Activated T-helper 1 cell treated with Interleukin-2 at 50 U/mL for 16 hours (primary cell): ENCODE results near the gene SLC26A1.

Experiments
- DNase-seq: peaks from one replicate; pipeline ENCODE4 v3.0.0-alpha.2; 2020; ENCODE audit warnings: low read depth

Gene SLC26A1

DNA sequence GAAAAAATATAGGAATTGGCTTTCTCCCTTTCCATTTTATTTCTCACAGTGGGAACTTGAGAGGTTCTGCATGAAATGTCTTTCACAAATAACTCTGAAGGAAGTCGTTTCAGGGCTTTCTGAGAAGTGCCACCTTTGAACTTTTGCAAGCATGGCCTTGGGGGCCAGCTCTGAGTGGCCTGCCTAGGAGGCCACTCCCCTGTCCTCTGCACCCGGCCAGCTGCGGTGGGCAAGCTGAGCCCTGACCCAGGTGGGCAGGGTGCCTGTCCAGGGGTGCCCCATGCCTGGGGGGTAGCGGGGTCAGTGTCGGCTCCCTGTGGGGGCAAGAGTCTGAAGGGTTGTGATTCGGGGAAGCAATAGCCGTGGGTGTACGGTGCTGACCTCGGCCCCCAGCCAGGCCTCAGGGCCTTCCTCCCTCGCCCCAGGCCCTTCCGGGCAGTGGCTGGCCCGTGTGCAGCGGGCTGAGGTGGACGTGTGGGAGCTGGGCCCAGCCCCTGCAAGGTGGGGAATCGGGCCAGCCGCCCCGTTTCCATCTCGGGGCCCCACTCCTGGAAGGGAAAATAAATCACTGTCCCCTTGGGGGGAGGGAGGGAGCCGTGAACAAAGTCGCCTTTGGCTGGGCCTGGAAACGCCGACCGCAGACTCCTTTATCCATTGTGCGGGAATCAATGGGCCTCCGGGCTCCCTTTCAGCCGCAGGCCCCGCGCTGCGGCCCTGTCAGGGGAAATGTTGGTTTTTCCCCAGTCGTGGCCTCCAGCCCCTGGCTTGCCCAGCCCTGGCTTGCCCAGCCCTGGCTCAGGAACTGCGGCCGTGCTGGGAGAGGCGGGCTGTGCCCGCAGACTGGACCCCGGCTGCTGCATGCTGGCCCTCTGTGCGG lies 21.3 kb upstream of the SLC26A1 start:
- DNase-seq, result no peak

DNA sequence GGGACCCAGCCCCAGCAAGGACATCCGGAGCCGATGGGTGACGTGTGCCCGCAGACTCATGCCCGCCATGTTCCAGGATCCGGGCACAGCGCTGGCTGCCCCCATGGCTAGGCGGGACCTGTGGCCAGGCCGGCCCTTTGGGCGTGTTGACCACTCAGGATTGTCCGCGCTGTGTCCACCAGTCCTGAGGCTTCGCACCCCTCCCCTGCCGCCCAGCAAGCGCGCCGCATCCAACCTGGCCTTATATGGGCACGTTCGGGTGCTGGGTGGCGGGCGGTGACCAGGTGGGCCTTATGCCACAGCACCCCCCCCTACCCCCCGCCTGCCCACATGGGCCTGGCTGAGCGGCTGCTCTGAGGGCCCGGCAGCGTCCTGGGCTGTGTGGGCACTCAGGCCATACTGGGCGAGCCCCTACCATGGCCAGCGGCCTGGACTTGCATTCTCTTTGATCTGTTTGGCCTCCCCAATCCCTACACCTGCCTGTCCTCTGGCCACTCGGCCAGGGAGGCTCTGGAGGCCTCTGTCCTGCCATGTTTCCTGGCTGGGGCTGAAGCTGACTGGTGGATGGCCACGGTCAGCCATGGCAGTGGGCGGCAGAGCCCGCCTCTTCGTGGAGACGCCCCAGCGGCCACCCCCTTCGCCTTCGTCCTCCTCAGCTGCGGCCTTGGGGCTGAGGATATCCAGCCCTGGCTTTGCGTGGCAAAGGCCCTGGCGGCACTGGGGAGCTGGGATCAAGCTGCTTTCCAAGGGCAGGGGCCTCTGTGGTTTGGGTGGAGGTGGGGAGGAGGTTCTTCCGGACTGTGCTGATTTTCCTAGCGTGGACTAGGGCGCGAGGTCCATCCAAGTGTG lies 20.2 kb upstream of the SLC26A1 start:
- no peak for DNase-seq

DNA sequence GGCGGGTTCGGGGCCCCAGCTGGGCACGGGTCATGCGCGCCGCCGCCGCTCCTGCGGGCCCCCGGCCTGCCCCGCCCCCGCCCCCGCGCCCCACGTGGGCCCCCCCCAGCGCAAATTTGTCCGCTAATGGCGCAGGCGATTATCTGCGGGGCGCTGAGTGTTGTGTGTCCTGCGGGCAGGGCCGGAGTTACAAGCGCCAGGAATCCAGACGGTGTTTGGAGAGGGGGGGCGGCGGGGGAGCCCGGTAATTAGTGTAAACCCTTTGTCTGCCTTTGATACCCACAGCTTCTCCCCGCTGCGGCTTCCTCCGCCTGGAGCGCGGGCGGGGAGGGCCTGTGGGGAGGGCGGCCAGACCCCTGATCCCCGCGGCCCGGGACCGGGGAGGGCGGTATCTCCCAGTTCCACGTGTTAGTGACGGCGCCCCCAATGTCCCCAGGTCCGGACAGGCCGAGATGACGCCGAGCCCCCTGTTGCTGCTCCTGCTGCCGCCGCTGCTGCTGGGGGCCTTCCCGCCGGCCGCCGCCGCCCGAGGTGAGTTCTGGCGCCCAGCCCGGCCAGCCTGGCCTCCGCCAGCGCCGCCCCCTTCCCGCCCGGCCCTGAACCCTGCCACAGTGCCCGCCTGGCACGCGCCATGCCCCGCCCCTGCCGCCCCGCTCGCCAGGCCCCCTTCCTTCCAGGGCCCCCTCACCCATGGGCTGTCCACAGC lies 19.0 kb upstream of the SLC26A1 start:
- peak; percentile 11 for DNase-seq

DNA sequence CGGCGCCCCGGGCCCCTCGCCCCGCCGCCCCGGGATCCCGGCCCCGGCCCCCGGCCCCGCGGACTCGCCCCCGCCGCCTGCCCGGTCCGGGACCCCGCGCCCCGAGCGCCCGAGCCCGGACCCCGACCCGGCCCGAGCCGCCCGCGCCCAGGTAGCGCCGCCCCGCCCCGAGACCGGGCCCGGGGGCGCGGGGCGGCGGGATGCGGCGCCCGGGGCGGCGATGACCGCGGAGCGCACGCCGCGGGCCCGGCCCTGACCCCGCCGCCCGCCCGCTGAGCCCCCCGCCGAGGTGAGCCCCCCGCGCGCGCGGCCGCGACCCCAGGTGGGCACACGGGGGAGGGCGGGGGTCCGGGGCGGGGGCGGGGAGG lies 18.4 kb upstream of the SLC26A1 start:
- DNase-seq, result no peak

DNA sequence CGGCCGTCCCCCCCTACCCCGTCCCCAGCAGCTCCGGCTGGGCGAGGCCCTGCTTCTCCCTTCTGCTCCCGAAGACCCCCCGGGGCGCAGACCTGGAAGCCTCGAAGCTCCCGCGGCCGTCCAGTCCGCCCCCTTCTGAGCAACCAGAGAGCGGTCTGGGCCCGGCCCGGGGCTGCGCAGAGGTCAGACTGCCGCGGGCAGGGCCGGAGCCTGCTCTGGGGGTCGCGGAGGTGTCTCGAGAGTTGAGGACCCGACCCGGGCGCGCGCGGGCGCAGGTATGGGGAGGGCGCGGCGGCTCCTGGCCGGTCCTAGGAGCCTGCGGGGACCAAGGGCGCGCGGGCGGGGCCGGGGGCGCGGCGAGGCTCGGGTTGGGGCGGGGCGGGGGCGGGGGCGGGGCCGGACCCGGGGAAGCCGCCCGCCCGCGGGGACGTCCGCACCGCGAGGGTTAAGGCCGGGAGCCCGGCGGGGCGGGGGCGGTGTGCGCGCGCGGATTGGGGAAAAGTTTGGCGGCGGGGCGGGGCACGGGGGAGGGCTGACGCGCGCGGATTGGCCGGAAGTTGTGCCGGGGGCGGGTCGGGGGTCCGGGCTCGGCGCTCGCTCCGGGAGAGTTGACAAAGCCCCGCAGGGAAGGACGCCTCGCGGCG lies 17.9 kb upstream of the SLC26A1 start, which contains the start of gene FGFRL1:
Gene FGFRL1 (plus strand): TSS at position 605 of the 644 bp plus-strand sequence. CDS start 860 bp downstream, outside the sequence.
- peak; percentile 88 for DNase-seq

DNA sequence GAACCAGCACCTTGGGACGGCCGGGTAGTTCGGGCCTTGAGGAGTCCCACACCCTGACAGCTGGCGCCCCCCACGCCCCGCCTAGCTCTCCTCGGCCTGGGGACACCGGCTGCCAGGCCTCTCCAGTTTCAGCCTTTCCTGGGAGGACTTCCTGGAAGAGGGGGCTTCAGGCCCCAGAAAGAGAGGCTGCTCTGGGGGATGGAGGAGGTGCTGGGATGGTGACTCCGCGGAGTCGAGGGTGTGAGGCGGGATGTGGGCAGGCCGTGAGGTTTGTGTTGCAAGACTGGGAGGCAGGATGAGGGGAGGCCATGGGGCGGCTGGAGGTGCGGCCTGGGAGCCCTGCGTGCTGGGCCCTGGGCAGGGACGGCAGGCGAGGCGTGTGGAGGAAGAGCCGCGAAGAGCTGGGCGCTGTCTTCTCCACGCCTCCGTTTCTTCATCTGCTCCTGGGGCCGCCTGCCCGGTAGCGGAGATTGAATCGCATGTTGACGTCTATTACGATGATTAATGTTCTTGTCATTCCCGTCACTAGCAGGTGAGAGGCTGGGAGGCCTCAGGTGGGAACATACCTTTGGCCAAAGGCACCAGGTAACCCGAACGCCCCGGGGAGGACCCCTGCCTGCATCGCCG lies 17.3 kb upstream of the SLC26A1 start:
- peak; percentile 54 for DNase-seq

DNA sequence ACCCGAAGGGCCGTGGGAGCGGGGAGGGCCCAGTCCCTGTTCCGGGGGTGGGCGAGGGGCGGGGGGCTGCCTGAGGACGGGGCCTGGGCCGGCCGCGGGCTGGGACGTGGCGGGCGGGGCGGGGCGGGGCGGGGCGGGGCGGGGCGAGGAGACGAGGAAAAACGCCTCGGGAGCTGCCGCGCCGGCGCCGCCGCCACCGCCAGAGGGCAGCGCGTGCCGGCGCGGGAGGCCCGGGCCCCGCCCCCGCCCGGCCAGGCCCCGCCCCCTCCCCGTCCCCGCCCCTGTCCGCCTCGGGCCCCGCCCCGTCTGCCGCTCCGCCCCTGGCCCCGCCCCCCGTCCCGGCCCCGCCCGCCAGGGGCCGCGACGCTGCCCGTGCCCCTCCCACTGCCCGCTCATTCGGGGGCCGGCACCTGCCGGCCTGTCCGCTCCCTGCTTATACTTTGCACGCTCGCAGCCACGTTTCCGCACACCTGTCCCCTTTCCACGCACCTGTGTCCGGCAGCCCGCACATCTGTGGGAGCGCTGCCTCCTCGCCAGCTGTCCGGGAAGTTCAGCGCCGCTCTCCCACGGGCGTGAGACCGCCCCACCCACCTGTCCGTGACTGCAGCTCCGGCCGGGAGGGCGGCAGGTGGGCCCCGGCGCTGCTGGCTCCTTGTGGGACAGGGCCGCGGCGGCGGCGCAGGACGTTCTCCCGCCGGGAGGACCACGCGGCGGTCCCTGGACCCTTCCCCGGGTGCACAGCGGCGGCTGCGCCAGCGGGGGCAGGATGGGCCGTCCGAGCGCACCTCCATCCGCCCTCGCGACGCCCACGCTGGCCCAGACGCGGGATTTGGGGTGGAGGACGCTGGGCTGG lies 16.6 kb upstream of the SLC26A1 start:
- DNase-seq, result peak; percentile 70

DNA sequence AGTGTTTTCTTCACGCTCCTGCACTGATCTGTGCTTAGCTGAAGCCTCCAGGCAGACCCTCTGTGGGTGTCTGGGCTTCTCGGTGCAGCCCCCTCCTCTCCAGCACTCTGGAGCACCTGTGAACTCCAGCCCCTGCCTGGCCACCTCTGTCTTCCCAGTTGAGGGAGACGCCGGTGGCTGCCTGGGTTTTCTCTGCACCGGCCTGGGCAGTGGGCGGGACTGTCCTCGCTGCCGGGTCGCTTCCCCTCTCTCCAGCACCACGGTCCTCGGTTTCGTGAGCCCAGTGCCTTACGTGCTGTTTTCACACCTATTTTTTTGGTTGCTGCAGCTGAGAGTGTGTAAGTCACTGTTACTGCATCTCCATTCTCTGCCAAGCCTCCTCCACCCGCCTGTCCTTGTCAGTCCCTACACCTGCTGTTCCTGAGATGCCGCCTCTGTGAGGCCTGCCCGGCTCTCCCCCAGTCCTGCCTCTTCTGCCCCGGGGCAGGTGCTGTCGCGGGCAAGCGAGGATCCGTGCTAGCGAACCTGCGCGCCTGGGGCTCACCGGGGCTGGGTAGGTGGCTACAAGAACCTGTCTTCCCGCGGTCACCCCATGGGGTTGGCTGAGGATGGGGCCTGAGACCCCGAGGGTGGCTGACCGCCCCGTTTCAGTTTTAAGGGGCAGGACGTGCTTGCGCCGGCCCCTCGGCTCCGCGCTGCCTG lies 15.8 kb upstream of the SLC26A1 start:
- peak; percentile 20 for DNase-seq

DNA sequence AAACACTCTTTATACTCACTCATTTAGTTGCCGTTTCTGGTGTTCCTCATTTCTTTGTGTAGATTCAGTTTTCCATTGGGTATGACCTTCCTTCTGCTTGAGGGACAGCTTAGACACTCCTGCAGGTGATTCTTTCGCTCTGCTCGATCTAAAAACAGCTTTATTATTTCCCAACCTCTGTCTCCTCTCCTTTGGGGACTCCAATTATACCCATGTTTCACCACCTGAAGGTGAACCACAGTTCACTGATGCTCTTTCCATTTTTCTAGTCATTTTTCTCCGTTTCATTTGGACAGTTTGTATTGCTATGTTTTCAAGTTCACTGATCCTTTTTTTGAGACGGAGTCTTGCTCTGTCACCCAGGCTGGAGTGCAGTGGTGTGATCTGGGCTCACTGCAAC lies 13.7 kb upstream of the SLC26A1 start:
- no peak for DNase-seq

DNA sequence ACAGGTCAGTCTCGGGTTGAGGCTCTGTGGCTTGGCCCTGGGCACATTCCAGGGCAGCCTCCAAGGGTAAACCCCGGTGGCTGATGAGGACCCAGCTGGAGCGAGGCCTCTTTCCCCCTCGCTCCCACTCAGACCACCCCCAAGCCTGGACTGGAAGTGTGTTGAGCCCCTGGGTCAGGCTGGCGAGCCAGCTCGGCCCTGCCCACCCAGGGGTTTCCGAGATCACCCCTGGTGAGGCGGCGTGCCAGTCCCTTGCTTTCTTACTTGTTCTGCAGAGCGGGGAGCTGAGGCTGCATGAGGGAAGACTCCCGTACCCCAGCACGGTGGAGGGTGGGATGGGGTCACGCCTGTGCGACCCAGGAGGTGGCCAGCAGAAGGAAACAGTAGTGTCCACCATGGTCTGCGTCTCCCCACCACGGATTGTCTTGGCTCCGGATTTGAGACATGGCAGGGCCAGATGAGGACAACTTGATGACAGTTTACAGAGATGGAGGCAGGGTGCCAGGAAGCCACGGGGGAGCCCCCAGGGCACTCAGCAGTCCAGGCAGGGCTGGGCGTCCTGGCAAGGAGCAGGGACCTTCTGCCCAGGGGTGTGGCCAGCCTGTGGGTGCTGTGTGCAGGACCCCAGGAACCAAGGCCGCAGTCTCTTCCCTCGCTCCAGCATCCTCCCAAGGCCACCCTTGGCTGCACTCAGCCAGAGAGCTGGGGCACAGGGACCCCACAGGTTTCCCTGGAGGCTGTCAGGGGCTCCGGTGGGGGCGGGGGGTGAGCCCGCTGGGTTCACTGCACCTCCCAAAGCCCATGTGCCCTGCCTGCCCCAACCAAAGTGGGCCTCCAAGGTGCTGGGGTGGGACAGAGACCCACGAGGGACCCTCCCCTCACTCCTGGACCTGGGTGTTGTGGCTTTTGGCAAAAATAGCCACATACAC lies 11.6 kb upstream of the SLC26A1 start:
- DNase-seq, result no peak

DNA sequence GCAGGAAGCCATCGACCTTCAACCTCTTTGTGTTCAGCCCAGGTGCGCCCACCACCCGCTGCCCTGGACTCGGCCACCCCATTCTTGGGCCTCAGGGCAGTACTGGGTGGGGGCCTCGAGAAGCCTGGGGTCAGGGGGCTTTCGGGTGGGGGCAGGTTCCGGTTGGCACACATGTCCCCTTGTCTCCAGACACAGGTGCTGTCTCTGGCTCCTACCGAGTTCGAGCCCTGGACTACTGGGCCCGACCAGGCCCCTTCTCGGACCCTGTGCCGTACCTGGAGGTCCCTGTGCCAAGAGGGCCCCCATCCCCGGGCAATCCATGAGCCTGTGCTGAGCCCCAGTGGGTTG lies 10.8 kb upstream of the SLC26A1 start:
- DNase-seq, result no peak

DNA sequence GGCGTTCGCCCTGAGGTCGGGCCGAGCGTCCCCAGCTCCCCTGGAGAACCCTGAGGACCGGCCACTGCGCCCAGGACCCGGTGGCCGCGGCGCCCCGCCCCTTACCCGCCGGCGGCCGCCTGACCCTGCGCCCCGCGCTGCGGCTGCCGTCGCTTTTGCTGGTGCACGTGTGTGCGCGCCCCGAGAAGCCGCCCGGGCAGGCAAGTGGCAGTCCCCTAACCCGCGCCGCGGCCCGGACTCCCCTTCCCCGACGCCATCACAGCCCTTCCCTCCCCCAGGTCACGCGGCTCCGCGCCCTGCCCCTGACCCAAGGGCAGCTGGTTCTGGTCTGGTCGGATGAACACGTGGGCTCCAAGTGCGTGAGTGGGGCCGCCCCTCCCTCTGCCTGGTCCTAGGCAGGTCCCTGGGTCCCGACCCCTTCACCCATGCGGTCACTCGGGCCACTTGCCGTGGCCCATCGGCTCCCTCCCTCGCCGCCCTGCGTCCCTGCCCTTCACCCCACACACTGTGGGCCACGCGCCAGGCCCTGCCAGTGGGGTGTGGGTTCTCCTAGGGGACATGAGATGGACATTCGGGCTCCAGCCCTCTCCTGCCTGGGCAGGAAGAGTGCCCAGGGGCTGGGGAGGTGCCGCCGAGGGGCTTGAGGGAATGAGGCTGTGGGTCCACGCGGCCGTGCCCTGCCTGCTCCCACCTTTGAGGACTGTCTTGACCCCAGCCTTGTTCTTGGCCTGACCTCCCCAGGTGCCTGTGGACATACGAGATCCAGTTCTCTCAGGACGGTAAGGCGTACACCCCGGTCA lies 10.3 kb upstream of the SLC26A1 start:
- DNase-seq, result no peak

DNA sequence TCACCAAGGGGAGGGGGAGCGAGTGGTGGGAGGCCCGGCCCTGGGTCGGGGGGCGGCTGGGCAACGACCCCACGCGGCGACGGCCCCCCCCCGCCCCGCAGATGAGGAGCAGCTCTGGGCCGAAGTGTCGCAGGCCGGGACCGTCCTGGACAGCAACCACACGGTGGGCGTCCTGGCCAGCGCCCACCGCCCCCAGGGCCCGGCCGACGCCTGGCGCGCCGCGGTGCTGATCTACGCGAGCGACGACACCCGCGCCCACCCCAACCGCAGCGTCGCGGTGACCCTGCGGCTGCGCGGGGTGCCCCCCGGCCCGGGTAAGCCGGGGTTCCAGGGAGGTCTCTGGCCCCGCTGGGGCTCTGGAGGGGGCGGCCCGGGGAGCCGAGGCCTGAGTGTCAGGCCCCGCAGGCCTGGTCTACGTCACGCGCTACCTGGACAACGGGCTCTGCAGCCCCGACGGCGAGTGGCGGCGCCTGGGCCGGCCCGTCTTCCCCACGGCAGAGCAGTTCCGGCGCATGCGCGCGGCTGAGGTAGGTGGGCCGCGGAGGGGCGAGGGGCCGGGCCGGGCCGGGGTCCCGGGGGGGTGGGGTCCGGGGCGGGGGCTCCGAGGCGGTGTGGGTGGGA lies 9.5 kb upstream of the SLC26A1 start:
- no peak for DNase-seq

DNA sequence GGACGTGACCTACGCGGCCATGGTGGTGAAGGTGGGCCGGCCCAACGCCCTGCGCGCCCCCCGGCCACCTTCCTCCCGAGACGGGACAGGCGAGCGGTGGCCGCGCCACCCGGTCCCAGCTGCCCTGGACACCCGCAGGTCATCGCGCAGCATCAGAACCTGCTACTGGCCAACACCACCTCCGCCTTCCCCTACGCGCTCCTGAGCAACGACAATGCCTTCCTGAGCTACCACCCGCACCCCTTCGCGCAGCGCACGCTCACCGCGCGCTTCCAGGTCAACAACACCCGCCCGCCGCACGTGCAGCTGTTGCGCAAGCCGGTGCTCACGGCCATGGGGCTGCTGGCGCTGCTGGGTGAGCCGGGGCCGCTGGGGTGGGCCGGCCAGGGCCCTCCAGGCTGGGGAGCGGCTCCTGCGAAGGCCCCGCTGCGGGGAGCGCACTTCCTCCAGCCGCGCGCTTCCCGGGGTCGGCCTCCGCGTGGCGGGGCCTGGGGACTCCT lies 9.0 kb upstream of the SLC26A1 start:
- no peak for DNase-seq

DNA sequence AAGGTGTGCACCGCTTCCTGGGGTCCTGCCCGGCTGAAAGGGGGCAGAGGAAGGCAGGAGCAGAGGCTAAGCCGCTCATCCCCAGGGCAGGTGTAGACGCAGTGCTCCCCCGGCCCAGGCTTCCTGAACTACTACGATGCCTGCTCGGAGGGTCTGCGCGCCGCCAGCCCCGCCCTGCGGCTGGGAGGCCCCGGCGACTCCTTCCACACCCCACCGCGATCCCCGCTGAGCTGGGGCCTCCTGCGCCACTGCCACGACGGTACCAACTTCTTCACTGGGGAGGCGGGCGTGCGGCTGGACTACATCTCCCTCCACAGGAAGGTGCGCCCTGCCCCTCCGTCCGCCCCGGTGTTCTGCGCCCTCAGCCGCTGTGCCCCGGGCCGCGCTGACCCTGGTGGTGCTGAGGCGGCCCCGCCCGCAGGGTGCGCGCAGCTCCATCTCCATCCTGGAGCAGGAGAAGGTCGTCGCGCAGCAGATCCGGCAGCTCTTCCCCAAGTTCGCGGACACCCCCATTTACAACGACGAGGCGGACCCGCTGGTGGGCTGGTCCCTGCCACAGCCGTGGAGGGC lies 8.4 kb upstream of the SLC26A1 start:
- no peak for DNase-seq

DNA sequence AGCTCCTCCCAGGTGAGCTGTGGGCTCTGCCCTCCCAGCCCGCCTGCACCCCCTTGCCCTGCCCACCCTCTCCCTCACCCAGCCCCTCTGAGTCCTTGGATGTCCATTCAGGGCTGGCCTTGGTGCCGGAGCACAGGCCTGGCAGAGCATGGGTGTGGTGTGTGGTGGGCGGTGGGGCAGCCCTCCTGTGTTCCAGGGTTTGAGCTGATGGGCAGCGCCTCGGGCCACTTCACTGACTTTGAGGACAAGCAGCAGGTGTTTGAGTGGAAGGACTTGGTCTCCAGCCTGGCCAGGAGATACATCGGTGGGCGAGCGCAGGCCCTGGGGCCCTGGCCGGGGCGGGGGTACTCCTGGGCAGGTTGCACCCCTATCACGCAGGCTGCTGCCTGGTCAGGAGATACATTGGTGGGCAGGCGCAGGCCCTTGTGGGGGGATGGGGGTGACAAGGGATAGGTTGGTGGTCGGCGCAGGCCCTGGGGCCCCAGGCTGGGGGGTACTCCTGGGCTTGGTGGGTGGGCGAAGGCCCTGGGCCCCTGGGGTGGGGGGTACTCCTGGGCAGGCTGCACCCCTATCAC lies 7.6 kb upstream of the SLC26A1 start:
- no peak for DNase-seq
